Vagina (tissue), 2 donors: ENCODE data around the gene TMEM243. TPM values are rescaled to one million over a fixed set of nuclear protein-coding genes. Genes with fewer than 3 reads are reported as not detected.

Source experiments
- DNase-seq, 2 donors: peaks; one replicate each; pipeline ENCODE4 v3.0.0-alpha.2; 2017; ENCODE audit errors: extremely low spot score in 2 of 2
- H3K27ac ChIP-seq: fragments of 200-600 bp; sonication (generic); one replicate; pipeline ENCODE4 v1.5.1; 2019
- H3K27me3 ChIP-seq: fragments of 200-600 bp; sonication (generic); one replicate; pipeline ENCODE4 v1.5.1; 2019
- H3K36me3 ChIP-seq, 2 donors: fragments of 200-600 bp; sonication (generic); one replicate each; pipeline ENCODE4 v1.5.1; 2017 to 2019
- H3K4me1 ChIP-seq: fragments of 200-600 bp; sonication (generic); one replicate; pipeline ENCODE4 v1.5.1; 2019
- H3K4me3 ChIP-seq, 2 donors: fragments of 200-600 bp; sonication (generic); 1 replicate in 1 of 2; 2 replicates in 1 of 2; pipeline ENCODE4 v1.5.1; 2016 to 2019
- H3K9me3 ChIP-seq: fragments of 200-600 bp; sonication (generic); one replicate; pipeline ENCODE4 v1.5.1; 2019
- POLR2A ChIP-seq, 2 donors: fragments of 450-650 bp; IDR thresholded peaks; one replicate each; pipeline ENCODE4 v1.6.1; 2017; ENCODE audit warnings: antibody characterized with exemption in 2 of 2, mild to moderate bottlenecking in 2 of 2, moderate library complexity in 2 of 2
- POLR2AphosphoS5 ChIP-seq, 2 donors: sonication (generic); formaldehyde crosslinking; IDR thresholded peaks; one replicate each; pipeline ENCODE4 v1.9.0; 2017; ENCODE audit warnings: antibody characterized with exemption in 2 of 2, mild to moderate bottlenecking in 2 of 2, low read depth in 1 of 2; ENCODE audit not compliant: insufficient read depth in 1 of 2
- intact Hi-C: fragments of 100-400 bp; cut with DNase I; formaldehyde crosslinking; loops from one replicate; pipeline ENCODE4 v1.15.1; 2023
- total RNA-seq: library from RNA; depleted of rRNA; stranded (reverse); fragments of >200 nt; gene quantifications from one replicate; pipeline ENCODE4 v1.2.3, GENCODE V29; 2016
- TF ChIP-seq, protein P1 (sequence below), 3 experiments: fragments of 450-650 bp in 2 of 3; fragments of 200-600 bp in 1 of 3; sonication (generic) in 1 of 3; IDR thresholded peaks; one replicate each; pipeline ENCODE4 v1.5.1; 2017 to 2019; ENCODE audit warnings: antibody characterized with exemption in 3 of 3, mild to moderate bottlenecking in 2 of 3, moderate library complexity in 2 of 3

Gene TMEM243
- total RNA-seq, 1 donor from 2014 or later = 36.6 TPM

DNA sequence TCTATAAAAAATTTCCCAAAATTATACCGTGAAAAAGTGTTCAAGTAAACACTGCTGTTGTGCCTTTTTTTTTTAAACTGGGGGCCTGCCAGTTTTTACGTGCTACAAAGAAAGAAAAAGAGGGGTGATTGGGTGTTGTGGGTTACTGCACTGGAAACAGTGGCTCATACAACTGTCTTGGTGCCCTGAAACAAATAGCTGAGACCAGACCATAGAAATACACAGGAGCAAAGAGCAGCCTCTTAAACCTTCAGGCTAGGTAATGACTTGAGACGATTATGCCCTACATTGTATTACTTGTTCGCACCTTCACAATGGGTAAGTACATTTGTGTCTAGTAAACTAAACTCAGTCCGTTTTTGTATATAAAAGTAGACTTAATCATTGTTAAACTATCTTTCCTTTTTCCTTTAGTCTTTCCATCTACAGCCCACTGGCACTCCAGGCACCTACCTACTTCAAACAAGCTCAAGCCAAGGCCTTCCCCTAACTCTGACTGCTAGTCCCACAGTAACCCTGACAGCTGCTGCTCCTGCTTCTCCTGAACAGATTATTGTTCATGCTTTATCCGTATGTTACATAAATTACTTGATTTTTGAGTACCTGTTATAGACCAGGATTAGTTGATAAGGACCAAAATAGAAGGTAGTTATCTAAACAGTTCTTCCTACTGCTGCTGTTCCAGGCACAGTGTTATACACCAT lies 26.6 kb downstream of the TMEM243 start:
- Histone ChIP-seq H3K27ac (no peak overlapping the region), H3K4me1 (no peaks in the 10 kb centered on the region), H3K36me3 (peaks cover 4 to 66% of the 10 kb centered on the region in 2 donors), H3K9me3 (no peaks in the 10 kb centered on the region), H3K27me3 (no peaks in the 10 kb centered on the region), H3K4me3 (no peak overlapping the region)
- intact Hi-C loops = no loop called here
- TF ChIP-seq POLR2A (IDR thresholded peaks at IDR 0.05) = no peak
- no peak for TF ChIP-seq POLR2AphosphoS5 (IDR thresholded peaks at IDR 0.05; ENCODE audit: insufficient read depth in 1 of 2, low read depth in 1 of 2)
- TF ChIP-seq, protein P1, sequence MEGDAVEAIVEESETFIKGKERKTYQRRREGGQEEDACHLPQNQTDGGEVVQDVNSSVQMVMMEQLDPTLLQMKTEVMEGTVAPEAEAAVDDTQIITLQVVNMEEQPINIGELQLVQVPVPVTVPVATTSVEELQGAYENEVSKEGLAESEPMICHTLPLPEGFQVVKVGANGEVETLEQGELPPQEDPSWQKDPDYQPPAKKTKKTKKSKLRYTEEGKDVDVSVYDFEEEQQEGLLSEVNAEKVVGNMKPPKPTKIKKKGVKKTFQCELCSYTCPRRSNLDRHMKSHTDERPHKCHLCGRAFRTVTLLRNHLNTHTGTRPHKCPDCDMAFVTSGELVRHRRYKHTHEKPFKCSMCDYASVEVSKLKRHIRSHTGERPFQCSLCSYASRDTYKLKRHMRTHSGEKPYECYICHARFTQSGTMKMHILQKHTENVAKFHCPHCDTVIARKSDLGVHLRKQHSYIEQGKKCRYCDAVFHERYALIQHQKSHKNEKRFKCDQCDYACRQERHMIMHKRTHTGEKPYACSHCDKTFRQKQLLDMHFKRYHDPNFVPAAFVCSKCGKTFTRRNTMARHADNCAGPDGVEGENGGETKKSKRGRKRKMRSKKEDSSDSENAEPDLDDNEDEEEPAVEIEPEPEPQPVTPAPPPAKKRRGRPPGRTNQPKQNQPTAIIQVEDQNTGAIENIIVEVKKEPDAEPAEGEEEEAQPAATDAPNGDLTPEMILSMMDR (IDR thresholded peaks at IDR 0.05) = no peak
- DNase-seq = no peak

DNA sequence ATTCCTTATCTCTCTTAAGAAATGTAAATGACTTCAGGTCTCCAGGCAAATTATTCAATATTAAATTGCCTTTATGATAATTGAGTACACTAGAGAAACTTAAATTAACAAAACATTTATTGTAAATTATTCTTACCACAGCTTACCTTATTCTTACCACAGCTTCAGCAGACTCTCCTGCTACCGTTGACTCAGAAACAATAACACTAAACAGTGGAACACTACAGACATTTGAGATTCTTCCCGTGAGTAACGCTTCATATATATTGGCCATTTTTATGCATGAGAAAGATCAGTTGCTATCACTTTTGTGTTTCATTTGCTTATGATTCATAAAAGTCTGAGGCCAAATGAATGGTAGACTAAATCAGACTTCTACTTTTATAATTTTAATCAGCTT lies 28.7 kb downstream of the TMEM243 start:
- TF ChIP-seq POLR2AphosphoS5 (IDR thresholded peaks at IDR 0.05; ENCODE audit: insufficient read depth in 1 of 2, low read depth in 1 of 2) = no peak
- no peak for TF ChIP-seq POLR2A (IDR thresholded peaks at IDR 0.05)
- TF ChIP-seq, protein P1 (IDR thresholded peaks at IDR 0.05) = no peak
- Histone ChIP-seq H3K27ac (no peak overlapping the region), H3K27me3 (no peaks in the 10 kb centered on the region), H3K4me1 (no peaks in the 10 kb centered on the region), H3K9me3 (no peaks in the 10 kb centered on the region), H3K36me3 (peaks cover 4 to 81% of the 10 kb centered on the region in 2 donors), H3K4me3 (no peak overlapping the region)
- DNase-seq = no peak
- intact Hi-C loops = no loop called here

DNA sequence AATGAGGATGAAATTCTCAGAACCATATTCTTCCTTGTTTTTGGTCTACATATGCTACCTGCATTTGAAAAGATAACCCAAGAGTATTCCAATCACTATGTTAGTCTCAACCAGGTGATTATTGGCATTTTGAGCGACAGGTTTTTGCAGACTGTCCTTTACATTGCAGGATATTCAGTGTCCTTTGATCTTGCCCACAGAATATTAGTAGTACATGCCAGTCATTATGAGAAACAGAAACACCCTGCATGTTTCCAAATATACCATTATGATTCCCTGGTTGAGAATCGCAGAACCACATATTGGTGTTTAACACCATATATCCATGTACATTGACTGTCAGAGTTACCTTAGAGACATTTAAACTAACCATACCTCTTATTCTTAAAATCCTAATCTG lies 30.6 kb downstream of the TMEM243 start:
- no peak for TF ChIP-seq POLR2AphosphoS5 (IDR thresholded peaks at IDR 0.05; ENCODE audit: insufficient read depth in 1 of 2, low read depth in 1 of 2)
- TF ChIP-seq POLR2A (IDR thresholded peaks at IDR 0.05) = no peak
- TF ChIP-seq, protein P1 (IDR thresholded peaks at IDR 0.05) = no peak
- Histone ChIP-seq H3K27ac (no peak overlapping the region), H3K27me3 (no peaks in the 10 kb centered on the region), H3K36me3 (peaks cover 4 to 84% of the 10 kb centered on the region in 2 donors), H3K4me3 (no peak overlapping the region), H3K4me1 (peaks cover 2% of the 10 kb centered on the region), H3K9me3 (no peaks in the 10 kb centered on the region)
- intact Hi-C loops = no loop called here
- DNase-seq = no peak

DNA sequence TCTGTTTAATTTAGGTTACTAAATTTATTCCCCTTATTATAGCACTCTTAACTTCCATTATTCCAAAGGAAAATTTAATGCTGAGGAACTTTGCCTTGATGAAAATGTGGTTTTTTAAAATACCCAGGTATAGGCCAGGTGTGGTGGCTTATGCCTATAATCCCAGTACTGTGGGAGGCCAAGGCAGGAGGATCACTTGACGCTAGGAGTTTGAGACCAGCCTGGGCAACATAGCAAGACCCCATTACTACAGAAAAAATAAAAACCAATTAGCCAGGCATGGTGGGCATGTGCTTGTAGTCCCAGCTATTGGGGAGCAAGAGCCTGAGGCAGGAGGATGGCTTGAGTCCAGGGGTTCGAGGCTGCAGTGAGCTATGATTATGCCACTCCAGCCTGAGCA lies 32.4 kb downstream of the TMEM243 start:
- no peaks in the 10 kb centered on the region for H3K9me3 ChIP-seq
- intact Hi-C loops = no loop called here
- H3K36me3 ChIP-seq = peaks cover 4 to 86% of the 10 kb centered on the region in 2 donors
- no peak for DNase-seq
- no peak overlapping the region for H3K4me3 ChIP-seq
- peaks cover 6% of the 10 kb centered on the region for H3K4me1 ChIP-seq
- no peak overlapping the region for H3K27ac ChIP-seq
- no peaks in the 10 kb centered on the region for H3K27me3 ChIP-seq
- TF ChIP-seq POLR2A (IDR thresholded peaks at IDR 0.05) (no peak), POLR2AphosphoS5 (IDR thresholded peaks at IDR 0.05; ENCODE audit: insufficient read depth in 1 of 2, low read depth in 1 of 2) (no peak)
- TF ChIP-seq, protein P1 (IDR thresholded peaks at IDR 0.05) = no peak

DNA sequence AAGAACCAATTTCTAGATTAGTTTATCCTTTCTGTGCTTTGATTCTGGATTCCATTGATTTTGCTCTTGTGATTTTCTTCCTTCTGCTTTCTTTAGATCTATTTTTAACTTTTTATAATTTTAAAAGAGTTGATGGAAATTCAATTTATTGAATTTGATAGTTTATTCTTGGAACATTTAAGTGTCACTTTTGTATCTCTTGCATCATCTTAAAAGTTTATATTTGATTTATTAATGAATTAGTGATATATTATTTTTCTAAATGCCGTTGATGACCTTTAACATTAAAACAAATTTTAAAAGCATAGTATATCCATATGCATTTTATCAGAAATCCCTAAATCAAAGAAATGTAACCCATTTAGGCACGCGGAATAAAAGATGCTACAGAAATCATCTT lies 40.4 kb downstream of the TMEM243 start:
- H3K36me3 ChIP-seq = peaks cover 0 to 79% of the 10 kb centered on the region in 2 donors
- DNase-seq = no peak
- intact Hi-C loops = no loop called here
- TF ChIP-seq POLR2AphosphoS5 (IDR thresholded peaks at IDR 0.05; ENCODE audit: insufficient read depth in 1 of 2, low read depth in 1 of 2) (no peak), POLR2A (IDR thresholded peaks at IDR 0.05) (no peak)
- TF ChIP-seq, protein P1 (IDR thresholded peaks at IDR 0.05) = no peak
- no peak overlapping the region for H3K4me3 ChIP-seq
- H3K27ac ChIP-seq = no peak overlapping the region
- peaks cover 6% of the 10 kb centered on the region for H3K4me1 ChIP-seq
- H3K9me3 ChIP-seq = no peaks in the 10 kb centered on the region
- H3K27me3 ChIP-seq = no peaks in the 10 kb centered on the region
